DOHH2 (cell line): ENCODE results near the gene USF3.

Source experiments
- EZH2phosphoT487 ChIP-seq: fragments of 200-600 bp; sonication (generic); IDR thresholded peaks from 2 replicates; pipeline ENCODE4 v1.6.1; 2017; ENCODE audit warnings: borderline replicate concordance, mild to moderate bottlenecking, antibody characterized with exemption, low read length, moderate library complexity, mixed read lengths
- TF ChIP-seq, protein P1 (sequence below): fragments of 200-600 bp; sonication (generic); IDR thresholded peaks from one replicate; pipeline ENCODE4 v1.5.1; 2014; ENCODE audit warnings: antibody characterized with exemption, mild to moderate bottlenecking, low read depth, low read length; ENCODE audit not compliant: poor library complexity, severe bottlenecking

DNA sequence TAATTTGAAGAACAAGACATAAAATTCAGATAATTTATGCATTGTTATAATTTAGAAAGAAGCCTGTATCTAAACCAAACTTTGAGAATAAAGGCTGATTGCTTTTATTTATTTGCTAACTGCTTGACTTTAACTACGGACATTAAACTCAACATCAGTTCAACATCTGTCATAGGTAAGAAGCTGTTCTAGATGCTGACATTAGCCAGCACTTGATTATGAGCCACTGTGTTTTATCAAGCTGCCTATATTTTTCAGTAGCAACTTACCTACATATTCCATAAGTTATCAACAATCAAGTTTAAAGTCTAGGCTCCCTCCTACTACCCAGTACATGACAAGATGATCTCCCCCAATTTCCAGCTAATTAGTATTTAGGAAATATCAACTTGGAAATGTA, 42.1 kb downstream of the USF3 start:
- TF ChIP-seq, protein P1, sequence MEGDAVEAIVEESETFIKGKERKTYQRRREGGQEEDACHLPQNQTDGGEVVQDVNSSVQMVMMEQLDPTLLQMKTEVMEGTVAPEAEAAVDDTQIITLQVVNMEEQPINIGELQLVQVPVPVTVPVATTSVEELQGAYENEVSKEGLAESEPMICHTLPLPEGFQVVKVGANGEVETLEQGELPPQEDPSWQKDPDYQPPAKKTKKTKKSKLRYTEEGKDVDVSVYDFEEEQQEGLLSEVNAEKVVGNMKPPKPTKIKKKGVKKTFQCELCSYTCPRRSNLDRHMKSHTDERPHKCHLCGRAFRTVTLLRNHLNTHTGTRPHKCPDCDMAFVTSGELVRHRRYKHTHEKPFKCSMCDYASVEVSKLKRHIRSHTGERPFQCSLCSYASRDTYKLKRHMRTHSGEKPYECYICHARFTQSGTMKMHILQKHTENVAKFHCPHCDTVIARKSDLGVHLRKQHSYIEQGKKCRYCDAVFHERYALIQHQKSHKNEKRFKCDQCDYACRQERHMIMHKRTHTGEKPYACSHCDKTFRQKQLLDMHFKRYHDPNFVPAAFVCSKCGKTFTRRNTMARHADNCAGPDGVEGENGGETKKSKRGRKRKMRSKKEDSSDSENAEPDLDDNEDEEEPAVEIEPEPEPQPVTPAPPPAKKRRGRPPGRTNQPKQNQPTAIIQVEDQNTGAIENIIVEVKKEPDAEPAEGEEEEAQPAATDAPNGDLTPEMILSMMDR = no peak
- TF ChIP-seq EZH2phosphoT487 = no peak
